Smooth muscle cell (in vitro differentiated cells): Measurements from ENCODE around the gene PCDHA1. TPM values are rescaled to one million over a fixed set of nuclear protein-coding genes. Genes with fewer than 3 reads are reported as not detected.
"Not testable (repeated sequence)": the region's sequence is repeated elsewhere in the genome, so short reads cannot be mapped to it uniquely, and the experiment has no call there.

Experiments
- DNase-seq: peaks from one replicate; lab custom pipeline; 2025; ENCODE audit not compliant: unreplicated experiment; lab: John Stamatoyannopoulos, UW
- H2AFZ ChIP-seq: fragments of 200-600 bp; sonication (generic); 2 replicates; pipeline ENCODE4 v1.6.0; 2016; ENCODE audit warnings: antibody characterized with exemption, low read depth, mild to moderate bottlenecking
- H3F3A ChIP-seq: fragments of 200-600 bp; sonication (generic); 2 replicates; pipeline ENCODE4 v1.6.0; 2017; ENCODE audit warnings: antibody characterized with exemption, low read depth
- H3K27ac ChIP-seq: fragments of 200-600 bp; sonication (generic); 2 replicates; pipeline ENCODE4 v1.5.1; 2016; ENCODE audit warnings: low read depth, mild to moderate bottlenecking
- H3K27me3 ChIP-seq: fragments of 200-600 bp; sonication (generic); 2 replicates; pipeline ENCODE4 v1.6.1; 2016; ENCODE audit warnings: low read depth, mild to moderate bottlenecking
- H3K36me3 ChIP-seq: fragments of 200-600 bp; sonication (generic); 2 replicates; pipeline ENCODE4 v1.5.1; 2016; ENCODE audit warnings: low read depth
- H3K4me1 ChIP-seq: fragments of 200-600 bp; sonication (generic); 2 replicates; pipeline ENCODE4 v1.5.1; 2016; ENCODE audit warnings: low read depth
- H3K4me2 ChIP-seq: fragments of 200-600 bp; sonication (generic); 2 replicates; pipeline ENCODE4 v1.6.0; 2016; ENCODE audit warnings: mild to moderate bottlenecking
- H3K4me3 ChIP-seq: fragments of 200-600 bp; sonication (generic); 2 replicates; pipeline ENCODE4 v1.5.1; 2016; ENCODE audit warnings: mild to moderate bottlenecking
- H3K79me2 ChIP-seq: fragments of 200-600 bp; sonication (generic); 2 replicates; pipeline ENCODE4 v1.6.0; 2016; ENCODE audit warnings: low read depth, mild to moderate bottlenecking
- H3K9ac ChIP-seq: fragments of 200-600 bp; sonication (generic); 2 replicates; pipeline ENCODE4 v1.6.0; 2016; ENCODE audit warnings: low read depth
- H3K9me3 ChIP-seq: fragments of 200-600 bp; sonication (generic); replicated peaks from 2 replicates; pipeline ENCODE4 v1.5.1; 2016; ENCODE audit warnings: low read depth
- H4K20me1 ChIP-seq: fragments of 200-600 bp; sonication (generic); 2 replicates; pipeline ENCODE4 v1.6.0; 2016; ENCODE audit warnings: low read depth
- WGBS: methylation state at CpG from one replicate; pipeline ENCODE4 v1.1.7; 2016; ENCODE audit warnings: low lambda C conversion rate; 5-methylcytosine and 5-hydroxymethylcytosine counted together
- polyA plus RNA-seq: library from polyadenylated mRNA; unstranded; fragments of >200 nt; fragmentation: Nextera tagmentation; extraction: Ambion mirVana; gene quantifications from 2 replicates; pipeline ENCODE4 v1.2.1, GENCODE V29; 2016
- total RNA-seq: library from RNA; depleted of rRNA; stranded (reverse); fragments of >200 nt; gene quantifications from 2 replicates; pipeline ENCODE4 v1.2.3, GENCODE V29; 2014
- TF ChIP-seq, protein P1 (sequence below): fragments of 200-600 bp; sonication (generic); IDR thresholded peaks from 2 replicates; pipeline ENCODE4 v1.5.1; 2017; ENCODE audit warnings: borderline replicate concordance, mild to moderate bottlenecking, antibody characterized with exemption; ENCODE audit not compliant: insufficient read depth, poor library complexity, severe bottlenecking

Gene PCDHA1
- total and polyA plus RNA-seq, 2 experiments from 2014 or later: not detected

DNA sequence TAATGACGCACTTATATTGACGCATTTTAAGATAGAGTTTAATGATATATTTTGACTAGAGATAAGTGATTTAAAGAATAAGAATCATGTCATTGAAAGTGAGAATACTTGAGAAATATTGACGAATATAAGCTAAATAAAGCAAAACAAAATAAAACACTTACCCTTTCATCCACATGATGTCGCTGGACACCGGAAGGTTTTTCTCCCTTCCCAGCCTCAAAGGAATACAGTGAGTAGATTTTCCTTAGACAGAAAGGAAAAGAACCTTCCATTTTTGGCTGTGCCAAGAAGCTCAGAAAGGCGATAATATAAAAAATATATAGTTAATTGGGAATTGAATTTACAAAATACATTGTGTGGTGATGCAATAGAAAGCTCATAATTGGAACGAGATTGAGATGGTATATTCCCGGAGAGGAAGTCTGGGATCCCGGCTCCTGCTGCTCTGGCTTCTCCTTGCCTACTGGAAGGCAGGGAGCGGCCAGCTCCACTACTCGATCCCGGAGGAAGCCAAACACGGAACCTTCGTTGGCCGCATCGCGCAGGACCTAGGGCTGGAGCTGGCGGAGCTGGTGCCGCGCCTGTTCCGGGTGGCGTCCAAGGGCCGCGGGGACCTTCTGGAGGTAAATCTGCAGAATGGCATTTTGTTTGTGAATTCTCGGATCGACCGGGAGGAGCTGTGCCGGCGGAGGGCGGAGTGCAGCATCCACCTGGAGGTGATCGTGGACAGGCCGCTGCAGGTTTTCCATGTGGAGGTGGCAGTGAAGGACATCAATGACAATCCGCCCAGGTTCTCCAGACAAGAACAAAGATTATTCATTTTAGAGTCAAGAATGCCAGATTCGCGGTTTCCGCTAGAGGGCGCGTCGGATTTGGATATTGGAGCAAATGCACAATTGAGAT lies 35.7 kb downstream of the PCDHA1 start, which contains the start of gene PCDHA5:
Gene PCDHA5 (plus strand): TSS at position 239 of the 906 bp plus-strand sequence.
- Histone ChIP-seq H2AFZ (no peak within 1 kb of the TSS), H3K36me3 (no peaks in the 10 kb centered on the region), H3K27me3 (no peaks in the 10 kb centered on the region), H3F3A (no peaks in the 10 kb centered on the region), H3K9ac (no peak within 1 kb of the TSS), H4K20me1 (no peaks in the 10 kb centered on the region), H3K4me1 (no peaks in the 10 kb centered on the region), H3K4me3 (no peak within 1 kb of the TSS), H3K4me2 (no peak within 1 kb of the TSS), H3K27ac (no peak within 1 kb of the TSS), H3K9me3 (no peaks in the 10 kb centered on the region), H3K79me2 (no peaks in the 10 kb centered on the region)
- DNase-seq: no peak
- TF ChIP-seq, protein P1, sequence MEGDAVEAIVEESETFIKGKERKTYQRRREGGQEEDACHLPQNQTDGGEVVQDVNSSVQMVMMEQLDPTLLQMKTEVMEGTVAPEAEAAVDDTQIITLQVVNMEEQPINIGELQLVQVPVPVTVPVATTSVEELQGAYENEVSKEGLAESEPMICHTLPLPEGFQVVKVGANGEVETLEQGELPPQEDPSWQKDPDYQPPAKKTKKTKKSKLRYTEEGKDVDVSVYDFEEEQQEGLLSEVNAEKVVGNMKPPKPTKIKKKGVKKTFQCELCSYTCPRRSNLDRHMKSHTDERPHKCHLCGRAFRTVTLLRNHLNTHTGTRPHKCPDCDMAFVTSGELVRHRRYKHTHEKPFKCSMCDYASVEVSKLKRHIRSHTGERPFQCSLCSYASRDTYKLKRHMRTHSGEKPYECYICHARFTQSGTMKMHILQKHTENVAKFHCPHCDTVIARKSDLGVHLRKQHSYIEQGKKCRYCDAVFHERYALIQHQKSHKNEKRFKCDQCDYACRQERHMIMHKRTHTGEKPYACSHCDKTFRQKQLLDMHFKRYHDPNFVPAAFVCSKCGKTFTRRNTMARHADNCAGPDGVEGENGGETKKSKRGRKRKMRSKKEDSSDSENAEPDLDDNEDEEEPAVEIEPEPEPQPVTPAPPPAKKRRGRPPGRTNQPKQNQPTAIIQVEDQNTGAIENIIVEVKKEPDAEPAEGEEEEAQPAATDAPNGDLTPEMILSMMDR: no peak
- WGBS: 95% methylated on average over 39 of the region's 39 CpGs

DNA sequence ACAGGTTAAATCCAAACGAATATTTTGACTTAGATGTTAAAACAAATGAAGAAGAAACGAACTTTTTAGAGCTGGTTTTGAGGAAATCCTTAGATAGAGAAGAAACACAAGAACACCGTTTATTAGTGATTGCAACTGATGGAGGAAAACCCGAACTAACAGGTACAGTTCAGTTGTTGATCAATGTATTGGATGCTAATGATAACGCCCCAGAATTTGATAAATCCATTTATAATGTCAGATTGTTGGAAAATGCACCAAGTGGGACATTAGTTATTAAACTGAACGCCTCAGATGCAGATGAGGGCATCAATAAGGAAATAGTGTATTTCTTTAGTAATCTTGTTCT lies 36.3 kb downstream of the PCDHA1 start:
- no peak for DNase-seq
- Histone ChIP-seq H3K4me1 (no peaks in the 10 kb centered on the region), H3K4me2 (no peak overlapping the region), H4K20me1 (no peaks in the 10 kb centered on the region), H3K9ac (no peak overlapping the region), H3F3A (no peaks in the 10 kb centered on the region), H3K27me3 (no peaks in the 10 kb centered on the region), H3K79me2 (no peaks in the 10 kb centered on the region), H2AFZ (no peak overlapping the region), H3K36me3 (no peaks in the 10 kb centered on the region), H3K27ac (no peak overlapping the region), H3K4me3 (no peak overlapping the region), H3K9me3 (no peaks in the 10 kb centered on the region)
- WGBS: 94% methylated on average over 6 of the region's 6 CpGs
- TF ChIP-seq, protein P1: no peak

DNA sequence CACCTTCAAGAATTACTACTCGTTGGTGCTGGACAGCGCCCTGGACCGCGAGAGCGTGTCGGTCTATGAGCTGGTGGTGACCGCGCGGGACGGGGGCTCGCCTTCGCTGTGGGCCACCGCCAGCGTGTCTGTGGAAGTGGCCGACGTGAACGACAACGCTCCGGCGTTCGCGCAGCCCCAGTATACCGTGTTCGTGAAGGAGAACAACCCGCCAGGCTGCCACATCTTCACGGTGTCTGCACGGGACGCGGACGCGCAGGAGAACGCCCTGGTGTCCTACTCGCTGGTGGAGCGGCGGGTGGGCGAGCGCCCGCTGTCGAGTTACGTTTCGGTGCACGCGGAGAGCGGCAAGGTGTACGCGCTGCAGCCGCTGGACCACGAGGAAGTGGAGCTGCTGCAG lies 37.0 kb downstream of the PCDHA1 start:
- not testable (repeated sequence) for H3K36me3 ChIP-seq, H3K4me3 ChIP-seq, H3K4me2 ChIP-seq, H4K20me1 ChIP-seq, H3K27me3 ChIP-seq, H3K27ac ChIP-seq, DNase-seq, H3K9ac ChIP-seq, H3K9me3 ChIP-seq, H3K79me2 ChIP-seq, H3F3A ChIP-seq, H2AFZ ChIP-seq, H3K4me1 ChIP-seq
- 99% methylated on average over 48 of the region's 48 CpGs for WGBS

DNA sequence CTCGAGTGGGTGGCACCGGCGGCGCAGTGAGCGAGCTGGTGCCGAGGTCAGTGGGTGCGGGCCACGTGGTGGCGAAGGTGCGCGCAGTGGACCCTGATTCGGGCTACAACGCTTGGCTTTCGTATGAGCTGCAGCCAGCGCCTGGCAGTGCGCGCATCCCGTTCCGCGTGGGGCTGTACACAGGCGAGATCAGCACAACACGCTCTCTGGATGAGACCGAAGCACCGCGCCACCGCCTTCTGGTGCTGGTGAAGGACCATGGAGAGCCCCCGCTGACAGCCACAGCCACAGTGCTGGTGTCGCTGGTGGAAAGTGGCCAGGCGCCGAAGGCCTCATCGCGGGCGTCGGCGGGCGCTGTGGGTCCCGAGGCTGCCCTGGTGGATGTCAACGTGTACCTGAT lies 37.5 kb downstream of the PCDHA1 start:
- Histone ChIP-seq H3K27me3 (no peaks in the 10 kb centered on the region), H3K27ac (no peak overlapping the region), H3K9ac (no peak overlapping the region), H3K4me2 (no peak overlapping the region), H4K20me1 (no peaks in the 10 kb centered on the region), H3K4me1 (no peaks in the 10 kb centered on the region), H3K4me3 (no peak overlapping the region), H3K9me3 (no peaks in the 10 kb centered on the region), H2AFZ (no peak overlapping the region), H3F3A (no peaks in the 10 kb centered on the region), H3K79me2 (no peaks in the 10 kb centered on the region), H3K36me3 (no peaks in the 10 kb centered on the region)
- DNase-seq: no peak
- TF ChIP-seq, protein P1: no peak
- 97% methylated on average over 36 of the region's 38 CpGs for WGBS
